OCI-LY7 (cell line): ENCODE results near the gene ENDOD1. TPM values are rescaled to one million over a fixed set of nuclear protein-coding genes. Genes with fewer than 3 reads are reported as not detected.
A peak's percentile ranks its signal among the peaks of the same experiment; 100 is the strongest.

Source experiments
- BruUV-seq: library from RNA; stranded (reverse); fragments of 400-500 nt; replicated peaks from 2 replicates; lab custom pipeline; 2021; lab: Mats Ljungman, UMichigan
- CTCF ChIA-PET: fragments of 300-600 bp; sonication (Branson Sonifier 250); formaldehyde crosslinking; loops from one replicate; lab custom pipeline; 2022; ENCODE audit warnings: antibody characterized with exemption; ENCODE audit not compliant: unreplicated experiment; lab: Charles Lee
- POLR2A ChIA-PET: fragments of 300-600 bp; sonication (Branson Sonifier 250); formaldehyde crosslinking; loops from one replicate; lab custom pipeline; 2022; ENCODE audit warnings: antibody characterized with exemption; lab: Charles Lee
- DNase-seq: peaks from one replicate; pipeline ENCODE4 v3.0.0-alpha.2; 2015; ENCODE audit warnings: low spot score
- H2AFZ ChIP-seq: fragments of 200-600 bp; sonication (generic), shearing (Covaris generic); 2 replicates; pipeline ENCODE4 v1.6.1; 2014; ENCODE audit warnings: mild to moderate bottlenecking, antibody characterized with exemption, low read length, moderate library complexity
- H3K27ac ChIP-seq: fragments of 200-600 bp; sonication (generic); 2 replicates; pipeline ENCODE4 v1.5.1; 2014; ENCODE audit warnings: mixed run types, low read depth, mild to moderate bottlenecking, moderate library complexity, low read length, inconsistent platforms; ENCODE audit not compliant: poor library complexity, severe bottlenecking
- H3K36me3 ChIP-seq: fragments of 200-600 bp; sonication (generic); 2 replicates; pipeline ENCODE4 v1.6.1; 2014; ENCODE audit warnings: mild to moderate bottlenecking, antibody characterized with exemption, low read length, moderate library complexity, mixed read lengths; ENCODE audit not compliant: insufficient read depth
- H3K4me1 ChIP-seq: fragments of 200-600 bp; sonication (generic); 2 replicates; pipeline ENCODE4 v1.5.1; 2014; ENCODE audit warnings: mild to moderate bottlenecking, low read length; ENCODE audit not compliant: insufficient read depth, poor library complexity, severe bottlenecking
- H3K4me2 ChIP-seq: fragments of 200-600 bp; sonication (generic); 2 replicates; pipeline ENCODE4 v1.6.1; 2014; ENCODE audit warnings: mild to moderate bottlenecking, low read length
- H3K4me3 ChIP-seq: fragments of 200-600 bp; sonication (generic); 2 replicates; pipeline ENCODE4 v1.5.1; 2014; ENCODE audit warnings: mild to moderate bottlenecking, low read depth, low read length; ENCODE audit not compliant: poor library complexity, severe bottlenecking
- H3K79me2 ChIP-seq: fragments of 200-600 bp; sonication (generic); 2 replicates; pipeline ENCODE4 v1.6.1; 2016; ENCODE audit warnings: low read depth, mild to moderate bottlenecking, low read length, moderate library complexity, mixed read lengths; ENCODE audit not compliant: insufficient read depth
- H3K9me2 ChIP-seq: fragments of 200-600 bp; sonication (generic); 2 replicates; pipeline ENCODE4 v1.6.1; 2016; ENCODE audit warnings: mild to moderate bottlenecking, low read length, mixed read lengths; ENCODE audit not compliant: insufficient read depth
- H3K9me3 ChIP-seq: fragments of 200-600 bp; sonication (generic); 2 replicates; pipeline ENCODE4 v1.6.1; 2014; ENCODE audit warnings: mild to moderate bottlenecking, mixed run types, low read length, mixed read lengths
- H4K20me1 ChIP-seq: fragments of 200-600 bp; sonication (generic); 2 replicates; pipeline ENCODE4 v1.6.1; 2014; ENCODE audit warnings: mild to moderate bottlenecking, antibody characterized with exemption, low read length, moderate library complexity, mixed read lengths; ENCODE audit not compliant: insufficient read depth
- CTCF ChIP-seq: fragments of 200-600 bp; sonication (generic); conservative IDR thresholded peaks from 2 replicates; pipeline ENCODE4 v1.5.1; 2014; ENCODE audit warnings: mild to moderate bottlenecking, antibody characterized with exemption, low read length, moderate library complexity, mixed read lengths
- EZH2phosphoT487 ChIP-seq: fragments of 200-600 bp; sonication (generic); IDR thresholded peaks from 2 replicates; pipeline ENCODE4 v1.6.1; 2018; ENCODE audit warnings: low read depth, borderline replicate concordance, mild to moderate bottlenecking, mixed run types, antibody characterized with exemption, low read length, moderate library complexity, mixed read lengths
- intact Hi-C: fragments of 100-400 bp; cut with micrococcal nuclease; formaldehyde crosslinking; loops from one replicate; pipeline ENCODE4 v1.10.0; 2022; ENCODE audit not compliant: unreplicated experiment
- total RNA-seq, 2 experiments: library from RNA; depleted of rRNA in 1 of 2; stranded (reverse); fragments of >200 nt in 1 of 2; shearing (Covaris generic) in 1 of 2; gene quantifications; 2 replicates each; pipeline ENCODE4 v1.2.3, GENCODE V29; 2014 to 2022

ENDOD1 gene
- total RNA-seq, 2 experiments from 2014 or later = 20.4 to 22.5 TPM

GRCh38 chr11:95065336-95065735 lies 24.3 kb upstream of the ENDOD1 start:
- no TSS peak for BruUV-seq

GRCh38 chr11:95066716-95067038 lies 23.0 kb upstream of the ENDOD1 start, which contains the start of gene SRSF8:
TSS of gene SRSF8 (plus strand) at chr11:95066919. CDS start at chr11:95067227, 308 bp downstream.
- Histone ChIP-seq H3K79me2 (peaks cover 28% of the 10 kb centered on the region), H3K4me3 (peak within 1 kb of the TSS; percentile 87), H3K9me3 (0 out of 2 replicates have a peak, but pooled peaks cover 3% of the 10 kb centered on the region), H3K9me2 (no peaks in the 10 kb centered on the region), H3K36me3 (peaks cover 14% of the 10 kb centered on the region), H3K4me2 (peak within 1 kb of the TSS; percentile 81), H4K20me1 (0 out of 2 replicates have a peak, but pooled peaks cover 9% of the 10 kb centered on the region), H3K27ac (peak within 1 kb of the TSS; percentile 77), H2AFZ (peak within 1 kb of the TSS; percentile 88), H3K4me1 (peaks cover 13% of the 10 kb centered on the region)
- CTCF ChIA-PET = interaction anchor here (0.6 to 2.9 kb wide), 8 partner anchors 9 to 649 kb away, joined by 3 to 18 read pairs (median 4); partner anchors contain the start of gene ENDOD1
- intact Hi-C loops = loop anchor here (2.0 to 10.0 kb wide), 5 partner anchors 188 to 721 kb away; partner anchors contain the start of gene FAM76B
- no peak for DNase-seq
- POLR2A ChIA-PET = interaction anchor here (0.6 to 5.4 kb wide), 20 partner anchors 9 to 724 kb away, joined by 3 to 68 read pairs (median 9); partner anchors contain the start of genes CEP57, CWC15, ENDOD1 and FAM76B
- no peak for TF ChIP-seq EZH2phosphoT487
- no peak for TF ChIP-seq CTCF
- BruUV-seq = no TSS peak

More at GRCh38 chr11:95065336-95065735, 24.3 kb upstream of the ENDOD1 start:
- no peaks in the 10 kb centered on the region for H3K9me2 ChIP-seq
- no peak overlapping the region for H2AFZ ChIP-seq
- TF ChIP-seq EZH2phosphoT487 (no peak), CTCF (no peak)
- 0 out of 2 replicates have a peak, but pooled peaks cover 9% of the 10 kb centered on the region for H4K20me1 ChIP-seq
- DNase-seq = no peak
- no peak overlapping the region for H3K4me2 ChIP-seq
- no peak overlapping the region for H3K4me3 ChIP-seq
- no peaks in the 10 kb centered on the region for H3K9me3 ChIP-seq
- H3K4me1 ChIP-seq = peaks cover 10% of the 10 kb centered on the region
- H3K79me2 ChIP-seq = peaks cover 24% of the 10 kb centered on the region
- POLR2A ChIA-PET = interaction anchor here (1.0 to 1.8 kb wide), 2 partner anchors 12 to 52 kb away, joined by 3 to 4 read pairs; no protein-coding TSS in a partner anchor
- intact Hi-C loops = loop anchor here (5.0 to 10.0 kb wide), 4 partner anchors 461 to 722 kb away; partner anchors contain the start of gene FAM76B
- H3K36me3 ChIP-seq = peaks cover 1% of the 10 kb centered on the region; the same call in 1 of the 2 replicates
- CTCF ChIA-PET = no interaction called here
- no peak overlapping the region for H3K27ac ChIP-seq
